OCI-LY3 (cell line): ENCODE results near the gene PAK1.

Source experiments
- EZH2phosphoT487 ChIP-seq: fragments of 200-600 bp; shearing (Covaris generic); IDR thresholded peaks from 2 replicates; pipeline ENCODE4 v1.6.1; 2018; ENCODE audit warnings: antibody characterized with exemption, mixed run types, low read depth
- TF ChIP-seq, protein P1 (sequence below): fragments of 200-600, 300-600 bp; sonication (generic); IDR thresholded peaks from 2 replicates; pipeline ENCODE4 v1.5.1; 2014; ENCODE audit warnings: antibody characterized with exemption, low read length, low read depth

- TF ChIP-seq, protein P1, sequence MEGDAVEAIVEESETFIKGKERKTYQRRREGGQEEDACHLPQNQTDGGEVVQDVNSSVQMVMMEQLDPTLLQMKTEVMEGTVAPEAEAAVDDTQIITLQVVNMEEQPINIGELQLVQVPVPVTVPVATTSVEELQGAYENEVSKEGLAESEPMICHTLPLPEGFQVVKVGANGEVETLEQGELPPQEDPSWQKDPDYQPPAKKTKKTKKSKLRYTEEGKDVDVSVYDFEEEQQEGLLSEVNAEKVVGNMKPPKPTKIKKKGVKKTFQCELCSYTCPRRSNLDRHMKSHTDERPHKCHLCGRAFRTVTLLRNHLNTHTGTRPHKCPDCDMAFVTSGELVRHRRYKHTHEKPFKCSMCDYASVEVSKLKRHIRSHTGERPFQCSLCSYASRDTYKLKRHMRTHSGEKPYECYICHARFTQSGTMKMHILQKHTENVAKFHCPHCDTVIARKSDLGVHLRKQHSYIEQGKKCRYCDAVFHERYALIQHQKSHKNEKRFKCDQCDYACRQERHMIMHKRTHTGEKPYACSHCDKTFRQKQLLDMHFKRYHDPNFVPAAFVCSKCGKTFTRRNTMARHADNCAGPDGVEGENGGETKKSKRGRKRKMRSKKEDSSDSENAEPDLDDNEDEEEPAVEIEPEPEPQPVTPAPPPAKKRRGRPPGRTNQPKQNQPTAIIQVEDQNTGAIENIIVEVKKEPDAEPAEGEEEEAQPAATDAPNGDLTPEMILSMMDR: no peak
- no peak for TF ChIP-seq EZH2phosphoT487
These were observed 98.8 kb downstream of the PAK1 start for GRCh38 chr11:77375107-77375506.
